Stimulated activated CD4-positive, alpha-beta T cell treated with anti-CD3 and anti-CD28 coated beads, Interleukin-15, amount 100 ng/mL, for 1 hour (primary cell): ENCODE data around the gene ZFY.

ENCODE experiments used
- DNase-seq, 2 donors: peaks; one replicate each; pipeline ENCODE4 v3.0.0-alpha.2; 2020; ENCODE audit warnings: low read depth in 1 of 2, low spot score in 1 of 2

ZFY gene

GRCh38 chrY:2934861-2935715 is at the start of gene ZFY:
Gene ZFY, plus strand, starts transcription at chrY:2935381. Its CDS starts 18,556 bp downstream, at chrY:2953937.
- peak; percentile 43 to 45 for DNase-seq

GRCh38 chrY:2885880-2886279 is 49.3 kb upstream of the ZFY start:
- DNase-seq = no peak

GRCh38 chrY:2887386-2887785 is 47.8 kb upstream of the ZFY start:
- no peak for DNase-seq

GRCh38 chrY:2887955-2888354 is 47.2 kb upstream of the ZFY start:
- no peak for DNase-seq

- no peak for DNase-seq
These were observed 41.7 kb upstream of the ZFY start for GRCh38 chrY:2893471-2893870.

- no peak for DNase-seq
These were observed 39.1 kb upstream of the ZFY start for GRCh38 chrY:2896050-2896449.

GRCh38 chrY:2907356-2907755 is 27.8 kb upstream of the ZFY start:
- DNase-seq = no peak

- no peak for DNase-seq
These were observed 21.9 kb upstream of the ZFY start for GRCh38 chrY:2913066-2913815.

GRCh38 chrY:2934078-2934477 is 1.1 kb upstream of the ZFY start:
- no peak for DNase-seq

GRCh38 chrY:2935716-2936435 is 695 bp downstream of the ZFY start:
- DNase-seq = peak; percentile 71

GRCh38 chrY:2936436-2936750 is 1.2 kb downstream of the ZFY start:
- no peak for DNase-seq

GRCh38 chrY:2937149-2937548 is 2.0 kb downstream of the ZFY start:
- DNase-seq = no peak

GRCh38 chrY:2949590-2950252 is 14.5 kb downstream of the ZFY start:
- DNase-seq = no peak

- no peak for DNase-seq
These were observed 15.5 kb downstream of the ZFY start for GRCh38 chrY:2950655-2951054.

- no peak for DNase-seq
These were observed 17.7 kb downstream of the ZFY start for GRCh38 chrY:2952912-2953311.

- no peak for DNase-seq
These were observed 19.6 kb downstream of the ZFY start for GRCh38 chrY:2954735-2955134.

GRCh38 chrY:2955561-2955960 is 20.4 kb downstream of the ZFY start:
- no peak for DNase-seq

- DNase-seq = no peak
These were observed 26.9 kb downstream of the ZFY start for GRCh38 chrY:2962061-2962460.

- DNase-seq = no peak
These were observed 29.6 kb downstream of the ZFY start for GRCh38 chrY:2964814-2965213.

GRCh38 chrY:2965629-2966028 is 30.4 kb downstream of the ZFY start:
- DNase-seq = no peak

GRCh38 chrY:2969561-2969960 is 34.4 kb downstream of the ZFY start:
- DNase-seq = no peak
